C4-2B (cell line): ENCODE data around the gene CYB5RL.

Experiments
- H3K27ac ChIP-seq: fragments of 450-650 bp; 2 replicates; pipeline ENCODE4 v1.5.1; 2017
- CTCF ChIP-seq: fragments of 450-650 bp; conservative IDR thresholded peaks from 2 replicates; pipeline ENCODE4 v1.5.1; 2017; ENCODE audit warnings: mild to moderate bottlenecking
- ZFX ChIP-seq: fragments of 450-650 bp; IDR thresholded peaks from 2 replicates; pipeline ENCODE4 v1.6.1; 2017

Gene CYB5RL

GRCh38 chr1:54199765-54200518 lies at the start of gene CYB5RL, which contains the start of gene MRPL37:
Gene CYB5RL (minus strand): TSS chr1:54200030. CDS start chr1:54195616, 4,414 bp downstream.
Gene MRPL37 (plus strand): TSS chr1:54200167. CDS start chr1:54200244, 77 bp downstream.
- peak within 1 kb of the TSS; percentile 86 for H3K27ac ChIP-seq
- TF ChIP-seq CTCF (no peak), ZFX (peak; percentile 67)

- H3K27ac ChIP-seq: no peak overlapping the region
- TF ChIP-seq ZFX (no peak), CTCF (no peak)
These were observed 49.1 kb upstream of the CYB5RL start for GRCh38 chr1:54248966-54249365.

GRCh38 chr1:54247863-54248515 lies 48.2 kb upstream of the CYB5RL start:
- TF ChIP-seq CTCF: no peak
- TF ChIP-seq ZFX: no peak
- no peak overlapping the region for H3K27ac ChIP-seq

GRCh38 chr1:54246116-54246721 lies 46.4 kb upstream of the CYB5RL start:
- TF ChIP-seq CTCF (no peak), ZFX (no peak)
- no peak overlapping the region for H3K27ac ChIP-seq

- TF ChIP-seq ZFX: no peak
- no peak for TF ChIP-seq CTCF
- H3K27ac ChIP-seq: no peak overlapping the region
These were observed 45.7 kb upstream of the CYB5RL start for GRCh38 chr1:54245501-54245900.

- TF ChIP-seq ZFX (no peak), CTCF (no peak)
These were observed 44.8 kb upstream of the CYB5RL start for GRCh38 chr1:54244655-54245054.

GRCh38 chr1:54243022-54243421 lies 43.2 kb upstream of the CYB5RL start:
- no peak for TF ChIP-seq CTCF
- no peak overlapping the region for H3K27ac ChIP-seq

More at GRCh38 chr1:54244655-54245054, 44.8 kb upstream of the CYB5RL start:
- no peak overlapping the region for H3K27ac ChIP-seq
